Upper lobe of right lung (tissue), 1 donor: ENCODE data around the gene MYO1B. TPM values are rescaled to one million over a fixed set of nuclear protein-coding genes. Genes with fewer than 3 reads are reported as not detected.

Source experiments
- ATAC-seq: fragments of 200-7000 bp; cut with Tn5 transposase; one replicate; pipeline ENCODE4 v1.9.1; 2020; ENCODE audit warnings: mild to moderate bottlenecking, moderate library complexity
- DNase-seq: peaks from one replicate; pipeline ENCODE4 v3.0.0-alpha.2; 2020
- H3K27ac ChIP-seq: fragments of 200-600 bp; one replicate; pipeline ENCODE4 v1.8.0; 2022
- H3K27me3 ChIP-seq: fragments of 200-600 bp; one replicate; pipeline ENCODE4 v1.8.0; 2022; ENCODE audit warnings: mild to moderate bottlenecking
- H3K36me3 ChIP-seq: fragments of 200-600 bp; one replicate; pipeline ENCODE4 v1.8.0; 2022
- H3K4me1 ChIP-seq: fragments of 200-600 bp; one replicate; pipeline ENCODE4 v1.8.0; 2022
- H3K4me3 ChIP-seq: fragments of 200-600 bp; one replicate; pipeline ENCODE4 v1.8.0; 2022; ENCODE audit warnings: mild to moderate bottlenecking
- H3K9me3 ChIP-seq: fragments of 200-600 bp; one replicate; pipeline ENCODE4 v1.8.0; 2022
- intact Hi-C: fragments of 100-400 bp; cut with DNase I; formaldehyde crosslinking; loops from one replicate; pipeline ENCODE4 v1.11.0; 2022
- total RNA-seq: library from RNA; stranded (reverse); fragmentation: NEBNext Ultra II Directional; extraction: Animal tissue kit (Norgen Biotek cat#: 25700); gene quantifications from one replicate; pipeline ENCODE4 v1.2.1, GENCODE V29; 2021
- TF ChIP-seq, protein P1 (sequence below): fragments of 200-600 bp; IDR thresholded peaks from one replicate; pipeline ENCODE4 v1.8.0; 2022; ENCODE audit warnings: antibody characterized with exemption
- donor health status: DM: no; HTN: yes; CAD: no; lungs with severe emphysema.

Gene MYO1B
- total RNA-seq, 1 donor from 2014 or later = 231 TPM

DNA sequence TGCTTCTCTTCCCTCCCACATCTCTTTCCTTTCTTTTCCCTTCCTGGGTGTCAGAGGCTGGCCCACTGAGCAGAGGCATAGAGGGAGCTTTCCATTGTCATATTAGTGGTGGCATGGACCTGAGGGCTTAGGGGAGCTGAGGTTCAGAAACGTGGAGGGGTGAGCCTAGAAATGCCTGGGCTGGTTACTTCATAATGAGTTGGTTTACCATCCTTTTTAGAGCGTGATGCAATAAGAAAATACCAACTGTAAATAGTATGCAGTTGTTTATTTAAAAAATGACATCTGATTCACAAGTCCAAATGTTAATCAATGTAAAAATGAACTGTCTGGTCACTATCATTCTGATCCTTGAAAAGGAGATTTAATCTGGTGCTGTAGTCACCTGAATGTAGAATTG is 46.3 kb downstream of the MYO1B start:
- Histone ChIP-seq H3K27ac (no peak overlapping the region), H3K4me1 (peaks cover 26% of the 10 kb centered on the region), H3K27me3 (no peaks in the 10 kb centered on the region), H3K9me3 (no peaks in the 10 kb centered on the region), H3K4me3 (no peak overlapping the region), H3K36me3 (no peaks in the 10 kb centered on the region)
- TF ChIP-seq, protein P1, sequence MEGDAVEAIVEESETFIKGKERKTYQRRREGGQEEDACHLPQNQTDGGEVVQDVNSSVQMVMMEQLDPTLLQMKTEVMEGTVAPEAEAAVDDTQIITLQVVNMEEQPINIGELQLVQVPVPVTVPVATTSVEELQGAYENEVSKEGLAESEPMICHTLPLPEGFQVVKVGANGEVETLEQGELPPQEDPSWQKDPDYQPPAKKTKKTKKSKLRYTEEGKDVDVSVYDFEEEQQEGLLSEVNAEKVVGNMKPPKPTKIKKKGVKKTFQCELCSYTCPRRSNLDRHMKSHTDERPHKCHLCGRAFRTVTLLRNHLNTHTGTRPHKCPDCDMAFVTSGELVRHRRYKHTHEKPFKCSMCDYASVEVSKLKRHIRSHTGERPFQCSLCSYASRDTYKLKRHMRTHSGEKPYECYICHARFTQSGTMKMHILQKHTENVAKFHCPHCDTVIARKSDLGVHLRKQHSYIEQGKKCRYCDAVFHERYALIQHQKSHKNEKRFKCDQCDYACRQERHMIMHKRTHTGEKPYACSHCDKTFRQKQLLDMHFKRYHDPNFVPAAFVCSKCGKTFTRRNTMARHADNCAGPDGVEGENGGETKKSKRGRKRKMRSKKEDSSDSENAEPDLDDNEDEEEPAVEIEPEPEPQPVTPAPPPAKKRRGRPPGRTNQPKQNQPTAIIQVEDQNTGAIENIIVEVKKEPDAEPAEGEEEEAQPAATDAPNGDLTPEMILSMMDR = no peak
- DNase-seq (no peak), ATAC-seq (no peak)
- intact Hi-C loops = no loop called here

DNA sequence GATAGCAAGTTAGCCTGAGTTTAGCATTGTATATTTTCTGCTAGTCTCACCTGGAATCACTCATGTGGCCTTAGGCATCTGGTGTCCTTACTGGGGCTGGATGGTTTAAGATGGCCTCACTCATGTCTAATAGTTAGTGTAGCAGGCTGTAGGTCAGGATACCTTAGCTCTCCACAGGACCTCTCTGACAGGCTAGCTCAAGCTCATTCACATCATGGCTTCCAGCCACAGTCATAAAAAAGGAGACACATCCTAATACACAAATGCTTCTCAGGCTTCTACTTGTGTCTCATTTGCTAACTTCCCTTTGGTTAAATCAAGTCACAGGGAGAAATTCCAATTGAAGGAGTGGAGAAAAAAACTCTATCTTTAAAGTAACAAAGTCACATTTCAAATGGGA is 47.7 kb downstream of the MYO1B start:
- Histone ChIP-seq H3K27me3 (no peaks in the 10 kb centered on the region), H3K36me3 (no peaks in the 10 kb centered on the region), H3K27ac (no peak overlapping the region), H3K4me1 (peaks cover 38% of the 10 kb centered on the region), H3K4me3 (no peak overlapping the region), H3K9me3 (no peaks in the 10 kb centered on the region)
- intact Hi-C loops = no loop called here
- DNase-seq = no peak
- TF ChIP-seq, protein P1 = no peak
- ATAC-seq = no peak

- ATAC-seq (no peak), DNase-seq (no peak)
- intact Hi-C loops = no loop called here
- no peaks in the 10 kb centered on the region for H3K9me3 ChIP-seq
- H3K4me1 ChIP-seq = peaks cover 32% of the 10 kb centered on the region
- no peaks in the 10 kb centered on the region for H3K27me3 ChIP-seq
- no peak overlapping the region for H3K27ac ChIP-seq
- no peak overlapping the region for H3K4me3 ChIP-seq
- no peaks in the 10 kb centered on the region for H3K36me3 ChIP-seq
- TF ChIP-seq, protein P1 = no peak
Measured at GRCh38 chr2:191295088-191295487, 49.9 kb downstream of the MYO1B start.

- Histone ChIP-seq H3K36me3 (no peaks in the 10 kb centered on the region), H3K27me3 (no peaks in the 10 kb centered on the region), H3K4me1 (peaks cover 23% of the 10 kb centered on the region), H3K4me3 (no peak overlapping the region), H3K9me3 (no peaks in the 10 kb centered on the region), H3K27ac (peak overlapping the region; percentile 20)
- no peak for DNase-seq
- intact Hi-C loops = no loop called here
- TF ChIP-seq, protein P1 = no peak
- ATAC-seq = peak; percentile 49
Measured at GRCh38 chr2:191296083-191297006, 51.1 kb downstream of the MYO1B start.

DNA sequence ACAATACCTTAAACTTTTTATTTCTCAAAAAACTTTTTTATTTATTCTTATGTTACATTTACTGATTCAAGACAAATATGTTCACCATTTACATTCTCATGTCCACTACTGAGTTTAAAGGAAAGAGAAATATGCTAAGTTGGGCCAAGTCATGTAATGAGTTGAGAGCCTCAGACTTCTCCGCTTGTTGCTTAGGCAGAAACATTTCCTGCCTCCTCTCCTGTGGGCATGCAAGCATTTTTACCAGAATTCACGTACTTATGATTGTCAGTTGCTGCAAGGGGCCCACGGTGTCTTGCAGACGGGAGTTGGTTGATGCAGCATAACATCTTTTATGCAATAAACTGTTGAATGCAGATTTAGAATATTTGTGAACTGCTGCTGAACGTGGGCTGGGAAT is 51.8 kb downstream of the MYO1B start:
- peaks cover 16% of the 10 kb centered on the region for H3K4me1 ChIP-seq
- peak; percentile 31 for ATAC-seq
- intact Hi-C loops = no loop called here
- no peaks in the 10 kb centered on the region for H3K9me3 ChIP-seq
- no peak overlapping the region for H3K4me3 ChIP-seq
- TF ChIP-seq, protein P1 = no peak
- no peaks in the 10 kb centered on the region for H3K27me3 ChIP-seq
- H3K27ac ChIP-seq = peak overlapping the region; percentile 20
- no peaks in the 10 kb centered on the region for H3K36me3 ChIP-seq
- no peak for DNase-seq
